ENCODE results near the gene IQGAP2. TPM values are rescaled to one million over a fixed set of nuclear protein-coding genes. Genes with fewer than 3 reads are reported as not detected.
A peak's percentile ranks its signal among the peaks of the same experiment; 100 is the strongest.
"Not testable (repeated sequence)": the region's sequence is repeated elsewhere in the genome, so short reads cannot be mapped to it uniquely, and the experiment has no call there.

IQGAP2 gene
- total RNA-seq, 1 donor from 2014 or later, result 2.4 TPM

DNA sequence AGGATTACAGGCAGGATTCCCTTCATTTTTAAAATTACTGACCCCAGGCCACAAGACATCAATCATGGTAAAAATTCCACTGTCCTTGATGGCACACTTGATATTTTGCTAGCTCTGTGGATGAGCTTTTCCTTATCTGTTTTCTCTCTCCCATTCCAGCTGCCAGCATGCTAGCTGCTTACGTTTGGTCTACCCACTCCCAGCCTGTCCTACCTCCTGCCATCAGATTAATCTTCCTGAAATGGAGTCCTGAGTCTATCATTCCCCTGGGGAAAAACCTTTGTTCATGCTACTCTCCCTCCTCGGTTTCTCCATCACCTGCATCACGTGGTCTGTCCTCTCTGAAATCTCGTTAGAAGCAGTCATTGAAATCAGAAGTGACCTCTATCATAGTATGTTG lies 111.2 kb downstream of the IQGAP2 start:
- no peak for DNase-seq

DNA sequence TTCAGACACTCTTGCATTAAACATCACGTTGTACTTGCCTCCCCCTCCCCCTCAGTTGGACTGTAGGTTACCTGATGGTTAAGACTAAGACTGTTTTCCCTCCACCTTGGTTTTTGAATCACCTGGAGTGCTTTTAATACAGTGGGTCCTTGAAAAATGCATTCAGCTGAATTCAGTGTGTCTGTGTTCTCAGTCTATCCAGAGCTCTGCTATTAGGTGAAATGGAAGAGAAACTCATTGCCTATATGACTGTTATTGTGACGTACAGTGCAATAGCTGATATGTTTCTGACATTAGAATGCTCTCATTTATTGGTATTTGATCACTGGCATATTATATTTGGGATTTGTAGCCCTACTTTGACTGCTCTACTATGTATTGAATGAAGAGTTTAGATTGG lies 111.6 kb downstream of the IQGAP2 start:
- no peak for DNase-seq

DNA sequence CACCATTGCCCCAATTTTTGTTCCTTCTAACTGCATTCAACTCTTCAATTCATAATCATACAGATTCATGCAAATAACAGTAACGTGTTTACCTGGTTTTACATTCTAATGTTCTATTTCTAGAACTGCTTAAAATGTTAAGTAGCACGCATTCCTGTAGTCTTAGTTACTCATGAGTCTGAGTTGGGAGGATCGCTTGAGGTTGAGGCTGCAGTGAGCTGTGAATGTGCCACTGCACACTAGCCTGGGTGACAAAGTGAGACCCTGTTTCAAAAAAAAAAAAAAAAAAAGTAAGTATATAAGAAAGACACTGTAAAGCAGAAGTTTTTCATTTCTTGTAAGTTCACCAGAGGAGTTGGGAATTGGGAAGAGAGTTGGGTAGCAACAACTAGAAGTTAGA lies 114.2 kb downstream of the IQGAP2 start:
- DNase-seq, result no peak

DNA sequence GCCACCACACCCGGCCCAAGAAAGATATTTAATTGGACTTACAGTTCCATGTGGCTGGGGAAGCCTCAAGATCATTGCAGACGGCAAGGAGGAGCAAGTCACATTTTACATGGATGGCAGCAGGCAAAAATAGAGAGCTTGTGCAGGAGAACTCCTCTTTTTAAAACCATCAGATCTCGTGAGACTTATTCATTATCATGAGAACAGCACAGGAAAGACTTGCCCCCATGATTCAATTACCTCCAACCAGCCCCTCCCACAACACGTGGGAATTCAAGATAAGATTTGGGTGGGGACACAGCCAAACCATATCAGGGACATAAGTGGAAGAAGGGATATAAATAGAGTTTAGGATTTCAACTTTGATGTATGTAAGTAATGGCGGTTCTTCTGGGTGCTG lies 115.2 kb downstream of the IQGAP2 start:
- not testable (repeated sequence) for DNase-seq

DNA sequence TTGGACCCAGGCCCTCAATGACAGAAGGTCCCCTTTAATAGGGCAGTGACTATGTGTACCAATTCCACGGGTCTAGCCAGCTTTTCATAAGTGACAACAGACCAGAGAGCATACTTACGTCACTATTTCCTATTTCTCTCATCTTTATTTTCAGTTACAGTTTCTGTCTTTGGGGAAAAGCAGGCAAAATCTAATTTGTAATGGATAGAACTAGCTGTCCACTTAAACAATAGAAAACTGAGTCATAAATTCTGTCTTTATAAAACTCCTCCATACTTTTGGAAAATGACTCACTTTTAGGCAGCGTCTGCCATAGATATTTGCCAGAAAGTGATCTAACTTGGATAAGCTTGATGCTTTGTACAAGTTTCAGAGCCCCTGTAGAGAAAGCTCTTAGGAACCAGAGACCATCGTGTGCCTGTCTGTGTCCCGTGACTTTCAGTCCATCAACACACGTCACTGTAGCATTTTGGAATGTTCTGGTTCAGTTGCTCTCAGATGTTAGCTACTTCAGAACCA lies 118.2 kb downstream of the IQGAP2 start:
- peak; percentile 6 for DNase-seq

DNA sequence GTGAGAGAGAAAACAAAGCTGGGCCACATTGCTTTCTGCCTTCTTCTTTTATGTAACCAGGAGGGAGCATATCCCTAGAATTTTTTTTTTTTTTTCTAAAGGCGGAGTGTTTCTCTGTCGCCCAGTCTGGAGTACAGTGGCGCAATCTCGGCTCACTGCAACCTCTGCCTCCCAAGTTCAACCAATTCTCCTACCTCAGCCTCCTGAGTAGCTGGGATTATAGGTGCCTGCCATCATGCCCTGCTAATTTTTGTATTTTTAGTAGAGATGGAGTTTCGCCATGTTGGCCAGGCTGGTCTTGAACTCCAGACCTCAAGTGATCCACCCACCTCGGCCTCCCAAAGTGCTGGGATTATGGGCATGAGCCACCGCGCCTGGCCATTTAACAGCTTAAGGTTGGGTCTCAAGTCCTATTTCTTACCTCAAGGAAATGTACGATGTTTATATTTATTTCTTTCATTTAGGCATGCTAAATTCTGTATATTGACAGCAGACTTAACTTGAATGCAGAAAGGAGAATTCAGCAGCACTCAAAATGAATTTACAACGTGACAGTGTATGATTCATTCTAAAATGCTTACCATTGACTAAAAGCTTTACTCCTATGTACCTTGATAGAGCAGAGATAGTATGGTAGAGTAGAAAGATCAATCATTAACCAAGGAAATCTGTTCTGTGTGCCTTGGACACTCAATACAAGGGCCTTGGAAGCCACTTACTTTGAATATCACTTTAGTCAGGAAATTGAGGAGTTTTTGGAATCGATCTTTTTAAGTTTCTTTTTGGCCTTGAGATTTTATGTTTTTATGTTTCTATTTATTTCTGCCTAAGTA lies 119.2 kb downstream of the IQGAP2 start:
- no peak for DNase-seq

DNA sequence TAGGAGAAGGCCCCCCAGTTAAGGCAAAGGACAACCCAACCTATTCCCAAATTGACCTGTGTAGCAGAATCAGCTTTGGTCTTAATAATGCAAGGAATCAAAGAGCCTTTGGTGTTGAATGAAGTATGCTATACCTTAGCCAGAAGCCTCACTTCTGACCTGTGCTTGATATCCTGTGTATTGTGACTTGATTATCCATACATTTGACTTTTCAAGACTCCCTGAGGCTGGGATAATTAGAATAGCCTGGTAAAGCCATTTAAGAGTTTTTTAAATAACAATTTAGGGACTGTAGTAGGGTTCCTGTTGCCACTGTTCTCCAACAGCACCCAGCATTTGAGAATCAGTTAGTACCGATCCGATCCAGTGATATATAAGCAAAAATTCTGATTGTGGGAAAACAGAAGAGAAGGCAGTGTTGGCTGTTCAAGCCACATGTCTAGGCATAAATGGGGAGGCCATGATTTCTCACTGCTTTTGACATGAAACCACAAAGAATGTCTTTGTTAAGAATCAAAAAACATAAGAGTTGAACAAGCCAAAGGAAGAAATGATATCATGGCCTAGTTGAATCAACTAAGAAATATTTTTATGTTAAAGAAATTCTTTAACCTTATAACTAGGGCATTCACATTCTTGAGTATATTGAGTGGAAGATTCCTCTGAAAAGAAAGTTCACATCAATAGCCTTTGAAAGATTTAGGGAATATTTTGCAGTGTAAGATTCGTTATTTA lies 121.2 kb downstream of the IQGAP2 start:
- no peak for DNase-seq

DNA sequence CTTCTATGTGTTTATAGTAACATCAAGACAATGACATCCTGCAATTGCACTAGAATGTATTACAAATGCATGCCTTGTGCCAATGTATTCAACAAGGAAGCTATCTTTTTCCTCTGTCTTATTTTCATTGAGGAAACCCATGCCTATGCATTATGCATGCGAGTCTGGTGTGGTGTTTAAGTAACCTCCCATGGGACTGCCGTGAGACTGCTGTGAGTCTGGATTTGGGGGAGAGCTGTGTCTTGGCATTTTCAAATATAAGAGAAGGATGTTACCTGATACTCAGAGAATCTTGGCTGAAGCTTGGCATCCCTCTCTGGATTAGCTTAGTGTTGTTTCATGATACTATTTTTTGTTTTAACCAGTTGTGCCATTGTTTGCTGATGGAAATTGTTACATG lies 121.8 kb downstream of the IQGAP2 start:
- no peak for DNase-seq

DNA sequence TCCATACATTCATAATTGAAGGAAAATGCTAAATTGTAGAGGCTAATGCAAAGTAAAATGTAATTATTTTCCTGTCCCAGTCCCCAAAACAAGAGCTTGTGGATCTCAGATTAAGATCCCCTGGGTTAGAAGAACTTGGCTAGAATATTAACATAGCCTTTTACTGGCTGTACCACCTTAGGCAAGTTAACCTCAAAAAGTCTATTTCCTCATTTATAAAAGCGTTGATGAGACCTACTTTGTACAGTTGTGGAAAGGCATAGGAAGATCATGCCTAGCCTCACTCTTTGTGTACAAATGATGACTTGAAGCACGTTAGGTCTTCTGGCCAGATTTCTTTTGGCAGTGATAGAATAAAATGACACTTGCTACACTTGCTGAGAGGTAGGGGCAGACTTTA lies 122.9 kb downstream of the IQGAP2 start:
- no peak for DNase-seq

DNA sequence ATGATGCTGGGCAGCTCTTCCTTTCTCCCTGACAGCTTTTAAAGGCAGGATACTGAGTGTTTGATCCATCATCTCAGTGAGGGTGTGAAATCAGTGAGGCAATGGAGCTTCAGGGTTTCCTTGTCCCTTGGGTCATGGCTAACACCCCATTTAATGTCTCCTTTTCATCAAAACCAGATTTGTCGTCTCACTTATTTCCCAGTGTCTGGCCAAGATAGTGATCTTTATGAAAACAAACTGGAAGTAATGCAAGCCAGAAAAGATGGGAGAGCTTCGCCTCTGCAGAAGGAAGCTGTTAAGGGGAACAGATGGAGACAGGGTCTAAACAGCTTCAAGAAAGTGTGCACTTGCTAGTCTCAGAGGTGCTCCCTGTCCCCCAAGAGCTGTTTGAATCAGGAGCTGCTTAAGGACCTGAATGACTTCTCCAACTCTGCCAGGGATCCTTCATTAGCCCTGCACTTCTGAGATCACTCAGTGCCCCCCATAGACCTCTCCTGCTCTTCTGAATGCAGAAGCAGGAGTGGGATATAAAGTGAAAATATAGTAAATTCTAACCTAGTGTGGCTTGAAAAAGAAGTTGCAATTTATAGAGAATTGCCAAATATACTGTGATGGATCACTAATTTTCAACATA lies 124.0 kb downstream of the IQGAP2 start:
- no peak for DNase-seq

DNA sequence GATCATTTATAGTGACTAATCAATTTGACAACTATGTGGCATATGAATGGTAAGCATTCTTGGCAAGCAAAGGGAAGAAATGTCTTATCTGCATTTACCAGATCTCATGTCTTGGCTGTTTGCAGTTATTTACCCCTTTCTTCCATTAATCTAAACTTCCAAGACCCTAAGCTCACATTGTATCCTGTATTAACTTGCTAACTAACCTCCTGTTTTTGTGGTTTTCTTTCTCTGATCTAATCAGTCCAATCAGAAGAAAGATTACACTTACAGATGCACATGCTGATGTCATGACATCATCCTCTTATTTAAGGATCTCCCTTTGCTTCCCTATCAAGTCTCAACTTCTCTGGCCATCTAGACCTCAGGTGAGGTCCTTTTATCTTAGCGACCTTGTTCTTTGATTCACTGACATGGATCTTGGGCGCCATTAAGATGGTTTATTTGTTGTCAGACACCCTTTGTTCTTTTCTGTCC lies 124.6 kb downstream of the IQGAP2 start:
- DNase-seq, result no peak

DNA sequence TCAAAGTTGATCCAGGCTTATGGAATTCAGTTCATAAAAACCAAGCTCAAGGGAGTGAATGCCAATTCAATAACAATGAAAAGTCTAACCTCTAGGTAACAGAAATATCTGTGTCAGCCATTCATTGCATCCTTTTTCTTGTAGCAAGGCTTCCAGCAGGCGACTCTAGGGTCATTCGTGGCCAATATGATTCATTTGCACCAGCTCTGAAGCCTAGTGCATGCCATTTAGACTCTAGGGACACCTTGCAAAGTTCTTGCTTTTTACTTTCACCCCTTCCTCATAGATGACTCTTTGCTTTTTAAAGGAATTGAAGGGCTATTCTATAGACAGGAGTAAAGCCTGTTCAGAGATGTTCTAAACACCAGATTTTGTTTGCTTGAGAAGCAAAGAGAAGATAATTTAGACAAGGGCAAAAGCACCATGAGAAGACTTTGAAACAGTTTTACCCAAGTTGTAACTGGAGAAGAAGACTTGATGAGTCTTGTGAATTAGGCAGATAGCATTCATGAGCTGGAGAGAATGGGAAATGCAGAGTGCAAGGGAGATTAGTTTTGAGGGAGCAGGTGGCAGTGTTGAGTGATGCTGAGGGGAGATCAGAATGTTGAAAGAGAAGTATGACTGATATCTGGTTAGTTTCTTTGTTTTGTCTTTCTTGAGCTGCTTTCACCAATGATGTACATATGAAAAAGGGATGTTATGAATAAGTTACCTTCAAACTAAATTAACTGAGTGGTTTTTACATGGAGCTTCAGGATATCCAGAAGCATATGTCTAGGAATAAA lies 125.7 kb downstream of the IQGAP2 start:
- no peak for DNase-seq

DNA sequence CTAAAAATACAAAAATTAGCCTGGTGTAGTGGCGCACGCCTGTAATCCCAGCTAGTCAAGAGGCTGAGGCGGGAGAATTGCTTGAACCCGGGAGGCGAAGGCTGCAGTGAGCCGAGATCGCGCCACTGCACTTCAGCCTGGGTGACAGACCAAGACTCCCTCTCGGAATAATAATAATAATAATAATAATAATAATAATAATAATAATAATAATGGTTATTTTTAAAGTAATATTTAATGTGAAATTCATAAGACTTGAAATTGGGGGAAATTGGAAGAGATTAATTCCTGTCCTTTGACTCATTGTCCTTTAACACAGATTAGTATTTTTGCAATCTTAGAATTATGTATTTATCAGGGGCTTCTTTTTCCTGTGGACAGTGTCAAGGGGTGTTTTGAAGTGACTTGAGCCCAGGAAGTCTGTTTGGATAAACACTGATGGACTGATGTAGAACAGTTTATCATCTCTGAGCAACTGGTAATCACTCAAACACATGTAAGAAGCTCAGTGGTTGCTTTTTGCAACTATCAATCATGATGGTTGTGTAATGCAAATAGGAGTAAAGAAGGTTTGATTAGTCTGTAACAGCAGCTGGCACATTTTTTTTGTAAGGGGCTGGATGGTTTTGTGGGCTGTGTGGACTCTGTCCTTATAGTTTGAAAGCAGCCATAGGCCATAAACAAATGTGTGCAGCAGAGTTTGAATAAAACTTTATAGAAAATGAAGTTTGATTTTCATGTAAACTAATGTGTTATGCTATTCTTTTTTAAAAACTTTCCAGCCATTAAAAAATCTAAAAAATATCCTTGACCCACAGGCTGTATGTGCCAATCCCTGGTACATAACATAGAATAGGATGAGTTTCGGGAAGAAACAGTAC lies 126.6 kb downstream of the IQGAP2 start:
- DNase-seq, result no peak

DNA sequence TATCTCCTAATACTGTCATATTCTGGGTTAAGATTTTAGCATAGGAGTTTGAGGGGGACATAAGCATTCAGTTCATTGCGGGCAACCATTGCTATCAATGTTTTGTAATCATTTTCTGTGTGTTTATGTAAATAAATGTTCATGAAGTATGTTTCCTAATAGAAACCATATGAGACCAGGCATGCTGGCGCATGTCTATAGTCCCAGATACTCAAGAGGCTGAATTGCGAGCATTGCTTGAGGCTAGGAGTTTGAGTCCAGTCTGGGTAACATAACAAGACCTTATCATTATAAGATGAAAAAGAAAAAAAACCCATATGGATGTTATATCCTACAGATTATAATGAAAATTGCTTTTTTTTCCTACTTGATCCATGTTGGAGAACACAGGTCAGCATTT lies 129.0 kb downstream of the IQGAP2 start:
- DNase-seq, result no peak

DNA sequence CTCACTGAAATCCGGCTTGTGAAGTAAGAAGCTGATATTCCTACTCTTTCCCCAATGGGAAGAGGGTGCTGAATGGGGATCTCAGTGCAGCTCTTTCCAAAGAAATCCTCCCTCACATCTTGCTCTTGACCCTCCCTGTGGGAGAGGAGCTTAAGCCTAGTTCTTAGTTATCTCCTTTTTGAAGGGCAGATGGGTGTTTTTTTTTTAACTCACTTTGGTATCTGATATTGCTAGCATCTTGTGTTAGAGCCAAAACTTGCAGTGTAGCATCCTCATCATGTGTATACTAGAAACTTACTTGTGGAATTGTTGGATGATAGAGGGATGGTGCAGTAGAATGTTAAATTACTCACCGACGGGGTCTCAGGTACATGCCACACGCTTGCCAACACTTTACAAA lies 129.9 kb downstream of the IQGAP2 start:
- DNase-seq, result no peak

DNA sequence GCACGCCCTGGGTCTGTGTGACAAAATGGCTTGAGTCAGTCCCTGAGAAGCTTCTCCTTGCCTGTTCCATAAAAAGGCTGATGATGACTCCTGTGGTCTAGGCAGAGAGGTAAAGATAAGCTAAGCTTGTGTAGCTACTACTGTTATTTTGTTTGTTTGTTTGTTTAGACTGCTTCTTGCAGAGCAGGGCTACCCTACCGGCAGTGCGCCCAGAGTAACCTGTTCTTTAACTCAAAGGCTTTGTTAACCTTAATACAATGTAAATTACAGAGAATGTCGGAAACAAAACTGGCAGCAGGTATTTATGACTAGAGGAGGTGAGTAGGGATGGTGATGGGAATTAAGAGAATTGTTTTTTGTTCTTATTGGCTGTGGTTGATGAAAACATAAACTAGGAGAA lies 132.5 kb downstream of the IQGAP2 start:
- no peak for DNase-seq

DNA sequence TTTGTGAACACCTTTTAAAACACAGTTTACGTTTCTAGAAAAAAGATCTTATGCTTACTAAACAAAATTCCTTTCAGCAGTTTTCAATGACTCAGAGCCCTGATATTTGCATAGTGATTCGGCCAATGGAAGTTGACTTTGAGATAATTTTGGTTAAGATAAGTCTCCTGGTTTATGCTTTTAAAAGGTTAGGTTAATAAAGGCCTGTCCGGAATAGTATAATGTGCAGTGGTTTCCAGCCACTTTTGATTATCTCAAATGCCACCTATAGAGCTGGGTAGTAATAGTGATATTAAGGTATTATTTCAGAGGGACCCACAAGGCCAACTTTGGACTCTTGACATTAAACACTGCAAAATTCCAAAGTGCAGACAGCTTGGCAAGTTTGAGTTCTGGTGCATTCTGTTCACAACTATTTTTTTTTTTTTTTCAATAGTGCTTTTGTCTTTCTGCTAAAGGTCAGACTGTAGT lies 134.0 kb downstream of the IQGAP2 start:
- no peak for DNase-seq

DNA sequence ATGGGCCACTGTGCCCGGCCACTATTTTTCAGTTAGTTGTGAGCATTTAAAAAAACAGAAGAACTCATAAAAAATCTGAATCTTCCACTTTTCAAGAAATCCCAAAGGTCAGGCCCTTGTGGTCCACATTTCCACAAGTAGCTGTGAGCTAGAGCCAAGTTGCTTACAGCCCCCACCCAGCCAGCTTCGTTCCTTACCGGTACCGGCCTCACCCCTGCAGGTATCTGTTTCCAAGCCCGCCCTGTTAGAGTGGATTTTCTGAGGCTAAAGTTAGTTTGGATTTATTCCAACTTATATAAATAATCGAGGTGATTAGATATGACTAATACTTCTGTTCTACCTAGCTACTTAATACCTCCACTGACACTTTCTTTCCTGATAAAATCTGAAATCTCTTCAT lies 139.2 kb downstream of the IQGAP2 start:
- DNase-seq, result no peak

DNA sequence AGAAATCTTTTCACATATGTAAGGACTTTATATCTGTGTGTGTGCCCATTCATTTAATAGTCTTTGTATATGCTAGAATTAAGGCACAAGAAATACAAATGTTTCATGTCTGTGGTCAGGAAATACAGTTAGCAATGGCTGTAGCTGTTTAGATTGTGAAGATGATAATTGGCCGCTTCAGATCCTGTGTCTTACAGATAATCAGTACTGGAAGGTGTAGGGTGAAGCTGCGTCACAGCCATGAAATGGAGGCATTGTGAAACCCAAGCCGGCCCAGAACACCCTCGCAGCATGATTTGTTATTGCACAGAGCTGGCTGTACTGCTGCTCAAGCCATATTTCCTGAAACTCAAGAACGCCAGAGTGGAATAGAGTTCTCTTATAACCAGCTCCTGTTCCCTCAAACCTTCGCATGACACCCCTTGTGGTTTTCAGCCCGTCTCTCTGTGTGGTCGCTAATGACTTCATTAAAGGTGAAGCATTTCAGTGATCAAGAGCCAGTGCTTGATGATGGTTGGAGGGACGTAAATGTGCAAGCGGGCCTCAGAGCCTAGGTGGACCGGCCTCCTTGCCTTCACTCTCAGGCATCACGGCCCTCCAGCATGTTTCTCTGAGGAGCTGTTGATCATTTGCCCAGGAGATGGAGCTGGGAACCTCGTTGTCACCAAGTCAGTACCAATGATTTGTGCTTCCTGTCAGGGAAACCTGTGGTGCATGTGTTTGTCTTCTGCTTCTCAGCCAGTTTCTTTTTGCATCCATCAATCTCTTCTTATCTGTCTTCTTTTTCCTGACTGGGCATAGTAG lies 140.0 kb downstream of the IQGAP2 start:
- no peak for DNase-seq

DNA sequence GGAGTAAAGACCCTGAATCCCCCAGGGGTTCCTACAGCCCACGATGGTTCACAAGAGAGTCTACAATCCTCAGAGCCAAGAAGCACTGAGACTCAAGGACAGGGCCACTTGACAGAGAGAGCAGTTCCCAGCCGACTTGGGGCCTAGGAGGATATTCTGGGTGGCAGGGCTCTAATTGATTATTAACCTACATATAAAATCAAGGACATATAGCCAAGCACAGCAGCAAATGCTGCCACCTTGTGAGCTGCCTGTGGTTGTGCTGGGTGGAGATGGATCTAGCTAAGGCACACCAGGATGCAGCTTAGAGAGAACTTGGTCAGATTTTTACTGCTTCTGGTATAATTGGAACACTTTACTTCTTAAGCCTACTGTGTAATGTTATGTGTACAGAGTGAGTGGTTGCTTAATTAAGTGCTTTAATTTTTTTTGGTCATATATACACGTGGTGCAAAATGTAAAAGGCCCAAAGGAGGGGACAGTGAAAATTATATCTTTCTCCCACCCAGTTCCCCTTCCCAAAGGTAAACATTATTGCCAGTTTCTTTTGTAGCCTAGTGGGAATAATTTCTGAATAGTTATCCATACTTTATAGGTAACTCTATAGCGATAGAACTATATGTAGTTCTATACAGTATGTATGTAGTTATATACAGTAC lies 141.3 kb downstream of the IQGAP2 start:
- DNase-seq, result peak; percentile 20

All from dermis blood vessel endothelial cell (primary cell).